ENCODE measurements around the gene HOXD9.

Gene HOXD9

DNA sequence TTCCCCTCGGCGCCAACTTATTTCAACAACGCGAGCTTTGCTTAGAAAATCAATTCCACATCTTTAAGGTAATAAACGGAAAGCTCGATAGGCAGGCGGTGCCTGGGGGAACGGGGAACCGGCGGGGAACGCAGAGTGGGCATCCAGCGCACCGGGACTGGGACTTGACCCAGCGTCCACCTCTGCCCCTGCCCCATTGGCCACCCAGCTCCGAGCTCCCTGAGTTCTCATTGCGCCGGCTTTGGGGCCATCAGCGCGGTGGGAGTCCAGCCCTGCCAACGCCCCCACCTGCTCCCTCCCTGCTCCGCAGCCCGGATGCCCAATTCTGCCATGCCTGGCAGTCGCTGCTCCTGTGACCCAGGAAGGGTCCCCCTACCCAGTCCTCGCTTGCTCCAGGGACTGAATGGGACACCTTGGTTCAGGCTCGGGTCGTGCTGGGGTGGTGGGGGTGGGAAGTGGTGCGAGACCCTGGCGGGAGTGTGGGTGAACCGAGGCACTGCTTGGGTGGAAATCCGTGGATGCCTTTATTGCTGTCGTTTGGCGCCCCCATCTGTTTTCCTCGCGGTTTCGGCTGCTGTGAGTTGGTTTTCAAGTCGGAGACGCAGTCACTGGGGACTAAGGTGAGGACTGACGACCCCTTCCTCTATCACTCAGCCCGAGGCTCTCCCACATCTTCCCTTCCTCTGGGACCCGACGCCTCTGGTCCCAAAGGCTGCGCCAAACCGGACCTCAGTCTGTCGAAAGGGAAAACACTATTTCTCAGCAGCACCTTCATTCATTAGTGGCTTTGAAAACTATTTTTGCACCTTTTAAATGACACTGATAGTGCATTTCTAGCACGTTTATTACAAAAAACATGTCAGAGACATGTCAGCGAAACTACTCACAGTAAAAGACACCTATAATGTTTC is 36.4 kb upstream of the HOXD9 start:
- peak; percentile 28 for DNase-seq (ENCODE audit: low spot score)

DNA sequence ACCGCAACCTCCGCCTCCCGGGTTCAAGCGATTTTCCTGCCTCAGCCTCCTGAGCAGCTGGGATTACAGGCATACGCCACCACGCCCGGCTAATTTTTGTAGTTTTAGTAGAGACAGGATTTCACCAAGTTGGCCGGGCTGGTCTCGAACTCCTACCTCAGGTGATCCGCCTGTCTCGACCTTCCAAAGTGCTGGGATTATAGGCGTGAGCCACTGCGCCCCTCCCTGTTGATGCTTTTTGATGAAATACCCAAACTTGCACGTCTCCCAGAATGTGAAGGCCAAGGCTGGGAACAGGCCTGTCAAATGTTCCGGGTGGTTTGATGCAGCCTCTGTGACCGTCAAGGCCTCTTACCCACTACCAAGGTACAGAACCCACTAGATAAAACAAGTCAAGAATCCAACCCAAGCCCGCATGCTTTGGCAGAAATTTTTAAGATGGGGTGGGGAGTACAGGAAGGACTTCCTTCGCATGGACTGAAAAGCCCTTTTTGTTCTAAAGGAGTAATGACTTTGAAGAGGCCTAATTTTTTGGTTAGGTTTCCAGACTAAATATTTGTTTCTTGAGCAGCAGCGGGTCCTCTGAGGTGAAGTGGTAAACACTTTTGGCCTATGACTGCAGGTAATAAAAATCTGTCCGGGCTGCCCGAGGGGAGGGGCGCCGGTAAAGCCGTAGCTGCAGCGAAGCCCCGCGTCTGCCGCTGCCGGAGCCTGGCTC is 35.0 kb upstream of the HOXD9 start:
- no peak for DNase-seq (ENCODE audit: low spot score)

DNA sequence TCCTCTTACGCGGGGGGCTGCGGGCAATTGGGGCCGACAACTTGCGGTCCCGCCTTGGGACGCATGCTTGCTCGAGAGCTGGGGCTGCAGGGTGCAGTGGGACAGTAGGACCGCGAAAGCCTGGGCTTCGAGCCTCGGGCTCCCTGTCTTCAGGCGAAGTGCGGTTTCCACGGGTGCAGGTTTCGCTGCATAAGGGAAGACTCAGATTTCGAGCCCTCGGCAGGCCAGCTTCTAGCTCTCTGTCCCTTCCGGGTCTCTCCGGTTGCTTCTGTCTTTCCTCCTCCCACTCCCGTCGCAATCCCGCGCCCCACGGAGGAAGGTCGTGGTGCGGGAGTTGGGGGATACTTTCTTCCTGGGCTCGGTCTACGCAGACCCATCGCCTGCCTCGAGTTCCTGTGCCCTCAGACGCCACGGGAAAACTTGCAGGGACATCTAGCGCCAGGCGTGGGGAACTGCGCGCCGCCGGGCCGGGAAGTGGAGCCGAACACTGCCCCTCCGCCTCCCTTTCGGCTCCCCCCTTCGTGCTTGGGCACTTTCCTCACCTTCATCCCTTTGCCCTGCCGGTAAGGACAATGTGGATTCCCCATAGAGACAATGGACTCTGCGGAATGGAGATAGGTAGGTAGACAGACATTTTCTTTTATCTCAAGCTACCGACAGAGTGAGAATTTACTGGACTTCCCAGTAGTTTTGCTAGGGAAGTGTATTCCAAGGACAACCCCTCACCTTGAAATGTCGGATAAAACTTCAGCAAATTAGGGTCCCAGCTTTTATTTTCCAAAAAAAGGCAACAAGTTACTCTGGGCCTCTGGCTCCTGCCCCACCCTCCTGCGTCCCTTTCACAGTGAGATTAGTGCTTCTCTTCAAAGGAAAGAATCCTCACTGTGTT is 34.2 kb upstream of the HOXD9 start:
- DNase-seq (ENCODE audit: low spot score), result peak; percentile 14

DNA sequence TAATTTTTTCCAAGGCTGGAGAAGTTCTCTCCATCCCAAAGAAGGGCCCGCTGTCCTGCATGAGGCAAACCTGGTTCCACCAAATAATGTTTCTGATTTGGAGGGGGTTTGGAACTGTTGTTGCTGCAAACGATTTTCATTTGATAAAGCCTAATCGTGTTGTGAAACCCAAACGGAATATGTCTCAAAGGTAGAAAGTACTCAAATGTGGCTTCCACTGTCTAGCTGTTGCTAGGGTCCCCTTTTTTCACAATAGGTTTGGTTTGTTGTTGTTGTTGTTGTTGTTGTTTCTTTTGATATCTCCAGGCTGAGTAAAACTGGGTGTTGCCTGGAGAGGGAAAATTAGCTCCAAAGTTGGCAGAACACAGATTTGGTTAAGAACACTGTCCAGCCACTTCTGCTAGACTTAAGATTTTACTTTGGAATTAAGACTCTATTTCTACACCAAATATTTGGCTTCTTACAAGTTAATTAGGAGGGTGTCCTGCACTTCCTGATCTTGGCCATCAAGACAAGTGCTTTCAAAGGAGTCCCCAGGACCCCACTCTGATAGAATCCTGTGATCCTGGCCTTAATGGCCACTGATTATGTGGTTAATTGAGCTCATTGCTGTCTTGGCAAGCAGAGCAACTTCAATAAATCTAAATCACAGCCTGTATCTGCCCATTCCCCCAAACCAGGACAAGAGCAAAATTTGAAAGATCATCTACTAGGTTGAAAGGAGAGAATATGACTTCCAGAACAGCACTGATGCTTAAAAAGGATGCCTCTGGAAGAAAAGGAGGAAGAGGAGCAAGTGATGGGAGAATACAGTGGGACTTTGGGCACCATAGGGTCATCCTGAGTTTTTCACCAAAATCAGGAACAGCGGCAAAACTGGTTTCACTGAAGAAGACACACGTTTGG is 33.3 kb upstream of the HOXD9 start:
- no peak for DNase-seq (ENCODE audit: low spot score)

DNA sequence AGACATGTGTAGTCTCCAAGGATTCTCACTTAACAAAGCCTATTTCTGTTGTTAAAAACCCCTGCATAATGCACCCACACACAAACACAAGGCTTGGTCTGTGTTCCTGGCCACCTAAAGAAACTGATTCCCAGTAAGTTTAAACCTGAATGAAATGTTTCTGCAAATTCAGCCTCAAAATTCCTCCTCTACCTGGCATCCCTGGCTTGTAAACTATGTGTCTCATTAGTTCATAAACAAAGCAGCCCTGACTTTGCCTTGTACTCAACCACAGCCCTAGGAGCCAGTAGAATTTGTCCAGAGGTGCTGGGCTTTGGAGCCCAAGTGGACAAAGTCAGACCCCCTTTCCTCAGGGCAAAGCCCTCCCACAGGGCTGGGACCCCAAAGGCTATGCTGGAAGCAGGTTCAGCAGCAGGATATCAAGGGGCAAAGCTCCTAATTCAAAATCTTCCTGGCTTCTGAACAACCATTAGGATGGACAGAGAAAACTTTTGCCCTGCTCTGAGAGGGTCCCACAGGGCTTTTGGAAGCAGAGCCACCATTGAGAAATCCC is 32.6 kb upstream of the HOXD9 start:
- DNase-seq (ENCODE audit: low spot score), result no peak

DNA sequence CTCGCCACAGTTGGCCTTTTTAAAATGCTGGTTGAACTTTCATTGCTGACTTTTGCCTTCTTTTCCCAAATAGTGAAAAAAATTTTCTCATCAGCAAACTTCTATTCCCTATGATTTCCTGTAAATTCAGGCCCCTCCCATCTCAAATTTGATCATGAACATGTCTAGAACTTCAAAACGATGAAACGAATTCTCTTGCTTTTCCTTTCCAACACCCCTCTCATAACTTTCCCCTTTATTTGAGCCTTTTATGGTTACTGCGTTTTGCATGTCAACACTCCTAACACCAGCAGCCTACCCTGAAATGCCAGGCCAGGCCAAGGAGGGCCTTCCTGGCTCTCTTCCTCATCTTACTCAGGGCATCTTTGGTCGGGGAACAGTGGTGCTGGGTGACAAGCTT is 31.7 kb upstream of the HOXD9 start:
- no peak for DNase-seq (ENCODE audit: low spot score)

DNA sequence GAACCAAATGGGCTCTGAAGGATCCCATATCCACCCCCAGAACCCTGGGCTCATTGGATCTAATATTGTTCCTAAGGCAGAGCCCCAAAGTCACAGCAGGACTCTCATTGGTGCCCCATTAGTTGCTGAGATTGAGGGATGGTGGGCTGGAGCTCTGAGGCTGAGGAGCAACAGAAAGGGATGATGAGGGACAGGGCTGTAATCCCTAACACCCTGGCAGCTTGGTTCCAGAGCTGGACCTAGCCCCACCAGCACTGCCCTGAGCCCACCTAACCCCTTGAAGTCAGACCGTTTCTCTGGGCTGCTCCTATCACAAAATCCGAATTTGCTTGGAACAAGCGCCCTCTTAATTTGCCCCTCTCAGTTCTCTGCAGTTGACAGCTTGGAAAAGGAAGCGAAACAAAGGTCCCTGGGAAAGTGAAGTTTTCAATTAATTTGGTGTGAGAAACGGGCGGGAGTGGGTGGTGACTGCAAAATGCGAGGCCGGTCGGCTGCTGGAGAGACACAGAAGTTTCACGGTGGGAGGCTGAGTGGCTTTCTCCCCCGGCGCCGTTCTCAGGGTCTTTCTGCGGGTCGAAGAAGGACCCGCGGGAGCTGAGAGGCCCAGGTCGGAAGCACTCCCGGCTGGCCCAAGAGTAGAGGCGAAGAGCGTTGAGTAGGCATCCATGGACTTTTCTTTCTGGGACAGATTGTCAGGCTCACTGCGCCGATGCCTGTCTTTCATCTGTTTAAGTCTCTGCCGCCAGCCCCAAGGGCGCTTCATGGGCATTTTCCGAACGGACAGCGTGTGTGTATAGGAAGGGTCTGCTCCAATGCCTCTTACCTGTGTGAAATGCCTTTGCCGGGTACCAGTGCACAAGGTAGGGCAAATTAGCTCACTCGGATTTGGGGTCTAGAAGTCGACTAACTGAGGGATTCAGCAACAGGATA is 30.9 kb upstream of the HOXD9 start:
- DNase-seq (ENCODE audit: low spot score), result no peak

DNA sequence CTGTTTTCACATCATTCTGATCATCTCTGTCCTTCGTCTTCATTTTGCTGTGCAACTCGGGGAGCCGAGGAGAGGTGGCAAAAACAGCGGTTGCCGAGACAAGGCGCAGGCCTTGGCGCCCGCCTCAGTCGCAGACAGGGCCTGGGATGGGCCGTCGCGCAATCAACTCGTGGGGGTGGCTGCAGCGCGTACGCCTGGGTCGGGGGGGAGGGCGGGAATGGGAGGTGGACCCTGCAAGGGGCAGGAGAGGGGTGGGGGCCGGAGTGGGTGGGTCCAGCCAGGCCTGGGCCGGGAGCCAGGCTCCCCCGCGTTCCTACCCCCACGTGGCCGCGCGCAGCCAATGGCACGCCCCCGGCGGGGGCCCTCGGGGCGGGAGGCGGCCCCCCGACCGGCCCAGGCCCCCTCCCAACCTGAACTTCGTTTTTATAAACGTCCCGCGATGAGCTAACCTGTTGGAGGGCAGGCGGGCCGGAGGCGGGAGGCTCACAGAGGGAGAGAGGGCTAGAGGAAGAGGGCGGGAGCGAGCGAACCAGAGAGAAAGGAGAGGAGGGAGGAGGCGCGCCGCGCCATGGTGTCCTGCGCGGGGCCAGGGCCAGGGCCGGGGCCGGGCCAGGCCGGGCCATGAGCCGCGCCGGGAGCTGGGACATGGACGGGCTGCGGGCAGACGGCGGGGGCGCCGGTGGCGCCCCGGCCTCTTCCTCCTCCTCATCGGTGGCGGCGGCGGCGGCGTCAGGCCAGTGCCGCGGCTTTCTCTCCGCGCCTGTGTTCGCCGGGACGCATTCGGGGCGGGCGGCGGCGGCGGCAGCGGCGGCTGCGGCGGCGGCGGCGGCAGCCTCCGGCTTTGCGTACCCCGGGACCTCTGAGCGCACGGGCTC is 30.0 kb upstream of the HOXD9 start, which contains the start of gene HOXD13:
Gene HOXD13, plus strand, starts transcription at position 452 of the 875 bp plus-strand sequence. Its CDS starts 170 bp downstream, at position 622.
- no peak for DNase-seq (ENCODE audit: low spot score)

DNA sequence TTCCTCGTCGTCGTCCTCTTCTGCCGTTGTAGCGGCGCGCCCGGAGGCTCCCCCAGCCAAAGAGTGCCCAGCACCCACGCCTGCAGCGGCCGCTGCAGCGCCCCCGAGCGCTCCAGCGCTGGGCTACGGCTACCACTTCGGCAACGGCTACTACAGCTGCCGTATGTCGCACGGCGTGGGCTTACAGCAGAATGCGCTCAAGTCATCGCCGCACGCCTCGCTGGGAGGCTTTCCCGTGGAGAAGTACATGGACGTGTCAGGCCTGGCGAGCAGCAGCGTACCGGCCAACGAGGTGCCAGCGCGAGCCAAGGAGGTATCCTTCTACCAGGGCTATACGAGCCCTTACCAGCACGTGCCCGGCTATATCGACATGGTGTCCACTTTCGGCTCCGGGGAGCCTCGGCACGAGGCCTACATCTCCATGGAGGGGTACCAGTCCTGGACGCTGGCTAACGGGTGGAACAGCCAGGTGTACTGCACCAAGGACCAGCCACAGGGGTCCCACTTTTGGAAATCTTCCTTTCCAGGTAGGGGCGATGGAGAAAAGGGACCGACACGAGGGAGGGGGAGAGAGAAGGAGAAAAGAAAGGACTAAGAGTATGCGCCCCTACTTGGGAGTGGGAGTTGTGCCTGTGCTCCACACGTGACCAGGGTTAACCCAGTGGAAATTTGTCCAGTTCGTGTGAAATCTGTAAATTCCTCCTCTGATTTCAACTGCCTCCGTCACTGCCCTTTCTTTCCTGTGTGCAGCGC is 29.2 kb upstream of the HOXD9 start:
- no peak for DNase-seq (ENCODE audit: low spot score)

DNA sequence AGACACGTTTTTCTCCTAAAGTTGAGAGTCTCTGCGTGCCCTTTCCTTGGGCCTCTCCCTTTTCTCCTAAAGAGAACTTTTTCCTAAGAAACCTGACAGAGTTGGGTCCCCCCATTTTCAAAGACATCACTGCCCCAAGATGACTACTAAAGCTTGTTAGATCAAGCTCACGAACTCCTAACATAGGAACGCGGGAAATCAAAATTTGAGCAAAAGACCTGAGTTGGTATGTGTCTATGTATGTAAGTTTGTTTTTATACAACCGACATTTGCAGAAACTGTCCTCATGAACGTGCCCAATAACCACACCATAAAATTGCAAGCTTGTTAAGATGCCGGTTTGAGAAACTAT is 28.6 kb upstream of the HOXD9 start:
- DNase-seq (ENCODE audit: low spot score), result no peak

DNA sequence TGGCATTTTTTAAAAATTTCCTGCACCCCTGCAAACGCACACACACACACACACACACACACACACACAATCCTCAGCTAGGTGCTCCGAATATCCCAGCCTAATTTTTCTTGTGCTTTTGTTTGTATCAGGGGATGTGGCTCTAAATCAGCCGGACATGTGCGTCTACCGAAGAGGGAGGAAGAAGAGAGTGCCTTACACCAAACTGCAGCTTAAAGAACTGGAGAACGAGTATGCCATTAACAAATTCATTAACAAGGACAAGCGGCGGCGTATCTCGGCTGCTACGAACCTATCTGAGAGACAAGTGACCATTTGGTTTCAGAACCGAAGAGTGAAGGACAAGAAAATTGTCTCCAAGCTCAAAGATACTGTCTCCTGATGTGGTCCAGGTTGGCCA is 28.2 kb upstream of the HOXD9 start:
- DNase-seq (ENCODE audit: low spot score), result no peak

DNA sequence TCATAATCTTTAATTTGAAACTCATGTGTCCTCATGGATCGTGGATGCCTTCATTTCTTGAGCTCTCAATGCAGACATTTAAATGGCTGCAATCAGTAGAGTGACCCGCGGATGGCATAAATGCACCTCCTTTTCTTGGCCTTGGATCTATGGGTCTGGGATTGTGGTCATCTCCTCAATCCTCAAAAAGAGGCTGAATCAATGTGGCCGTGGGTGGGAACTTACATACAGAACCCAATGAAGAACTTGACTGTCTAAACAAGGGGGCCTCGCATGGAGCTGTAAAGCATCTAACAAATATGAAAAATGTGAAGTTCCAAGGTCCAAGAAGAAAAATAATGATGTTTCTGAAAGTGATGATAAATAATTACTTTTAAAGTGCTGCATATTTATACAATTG is 27.1 kb upstream of the HOXD9 start:
- no peak for DNase-seq (ENCODE audit: low spot score)

DNA sequence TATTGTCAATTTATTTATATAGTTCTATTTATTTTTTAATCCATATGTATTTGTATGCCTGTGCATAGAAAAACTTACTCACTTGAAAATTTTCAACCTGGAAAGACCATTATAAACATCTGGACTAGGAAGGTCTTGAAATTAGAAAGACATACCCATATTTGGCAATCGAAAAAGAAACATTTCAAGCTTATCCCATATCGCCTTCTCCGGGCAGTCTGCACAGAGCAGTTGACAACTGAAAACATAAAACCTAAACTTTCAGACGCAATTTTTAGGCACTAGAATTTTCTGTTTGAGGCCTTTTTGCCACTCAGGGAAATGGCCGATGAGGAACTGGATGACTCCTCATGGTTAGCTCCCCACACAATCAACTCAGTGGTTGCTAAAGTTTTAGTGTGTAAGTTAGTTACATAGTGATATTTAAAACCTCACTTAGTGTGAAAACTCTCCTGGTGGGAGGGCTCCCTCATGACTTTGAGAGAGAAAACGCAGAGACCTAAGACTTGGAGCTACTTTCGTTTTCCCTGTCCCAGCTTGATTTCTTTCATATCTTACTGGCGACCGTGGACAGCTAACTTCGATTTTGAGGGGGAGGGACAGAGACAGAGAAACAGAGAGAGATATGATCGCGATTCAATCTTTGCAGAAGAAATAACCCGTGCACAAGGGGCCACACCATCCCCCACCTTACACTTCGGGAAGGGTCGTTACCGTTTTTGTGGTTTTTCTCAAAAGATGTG is 26.1 kb upstream of the HOXD9 start:
- DNase-seq (ENCODE audit: low spot score), result no peak

DNA sequence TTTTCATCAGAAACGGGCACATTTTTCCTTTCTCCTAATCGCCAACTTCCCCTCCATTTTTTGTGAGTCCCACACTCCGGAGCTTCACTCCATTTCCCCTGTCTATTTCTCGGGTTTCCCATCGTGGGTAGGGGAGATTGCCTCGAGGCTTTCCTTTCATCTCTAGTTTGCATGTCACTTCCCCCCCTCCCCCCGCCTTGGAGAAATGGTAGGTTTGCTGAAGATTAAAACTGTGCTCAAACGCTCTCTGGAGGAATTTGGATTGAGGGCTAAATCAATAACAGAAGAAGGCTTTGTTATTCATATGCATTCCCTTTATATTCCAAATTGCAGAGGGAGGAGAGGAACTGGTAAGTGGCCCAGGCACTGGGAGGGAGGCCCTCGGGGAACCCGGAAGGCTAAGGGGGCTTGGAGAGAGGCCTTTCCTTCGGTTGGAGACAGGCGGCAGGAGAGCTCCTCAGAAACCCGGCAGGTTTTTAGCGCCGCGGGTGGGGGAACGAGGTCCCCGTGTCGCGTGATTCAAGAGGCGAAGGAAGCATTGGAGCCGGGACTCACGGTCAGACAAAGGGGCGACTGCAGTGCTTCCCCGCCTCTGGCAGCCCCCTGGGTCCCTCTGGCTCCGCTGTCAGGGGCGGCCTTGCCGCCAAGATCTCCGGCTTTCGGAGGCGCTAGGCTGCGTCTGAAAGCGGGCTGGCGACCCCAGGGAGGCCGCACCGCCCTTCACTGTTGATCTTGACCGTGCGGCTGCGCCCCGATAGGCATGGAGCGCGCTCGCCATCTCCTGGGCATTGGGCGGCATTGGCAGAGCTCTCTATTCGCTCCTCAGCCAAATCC is 25.3 kb upstream of the HOXD9 start:
- DNase-seq (ENCODE audit: low spot score), result peak; percentile 26

DNA sequence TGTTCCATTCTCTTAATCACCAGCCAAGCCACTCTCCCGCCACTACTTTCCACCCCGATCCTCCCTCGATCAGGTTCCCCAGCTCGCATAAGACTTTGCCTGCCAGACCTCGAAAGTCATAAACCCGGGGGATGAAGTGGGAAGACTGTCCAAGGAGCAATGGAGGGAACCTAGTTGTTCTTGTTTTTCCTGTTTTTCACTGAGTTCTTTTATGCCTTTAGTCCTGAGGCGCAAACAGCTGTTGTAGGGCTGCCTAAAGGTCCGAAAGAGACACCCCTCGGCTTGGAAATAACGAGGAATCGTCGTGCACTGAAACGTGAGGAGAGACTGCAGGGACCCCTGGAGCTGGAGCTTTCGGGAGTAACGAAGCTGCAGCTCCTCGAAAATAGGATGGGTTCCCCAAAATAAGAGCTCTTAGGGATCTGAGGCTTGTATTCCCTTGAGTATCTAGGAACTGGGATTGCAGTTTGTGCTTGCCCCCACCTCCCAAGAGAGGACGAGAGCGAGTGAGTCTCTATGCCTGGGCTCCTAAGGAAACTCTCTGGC is 24.6 kb upstream of the HOXD9 start:
- DNase-seq (ENCODE audit: low spot score), result no peak
